SW480 (cell line): Measurements from ENCODE around the gene TNFAIP8L3.

Source experiments
- DNase-seq: peaks from one replicate; pipeline ENCODE4 v3.0.0-alpha.2; 2016; ENCODE audit warnings: low spot score

The TNFAIP8L3 gene

GRCh38 chr15:51060030-51060673 lies 34.6 kb downstream of the TNFAIP8L3 start:
- DNase-seq, result peak; percentile 1

DNA sequence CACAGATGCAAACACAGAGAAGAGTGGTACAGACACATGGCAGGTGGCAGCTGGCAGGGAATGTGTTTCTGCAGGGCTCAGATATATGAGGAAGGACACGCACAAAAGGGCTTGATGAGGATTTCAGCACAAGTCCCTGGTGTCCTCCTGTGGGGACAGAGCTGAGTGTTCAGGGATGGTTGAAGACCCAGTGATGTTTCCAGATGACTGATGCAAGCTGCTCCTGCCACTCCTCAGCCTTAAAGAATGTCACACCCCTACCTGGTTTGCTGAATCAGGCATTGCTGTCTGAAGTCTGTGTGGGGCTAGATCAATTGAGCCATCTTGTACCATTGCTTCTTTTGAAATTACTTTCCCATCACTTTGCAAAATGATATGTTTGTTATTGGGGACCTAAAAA lies 40.2 kb downstream of the TNFAIP8L3 start:
- no peak for DNase-seq

- no peak for DNase-seq
Measured at GRCh38 chr15:51053571-51053970, 41.1 kb downstream of the TNFAIP8L3 start.

DNA sequence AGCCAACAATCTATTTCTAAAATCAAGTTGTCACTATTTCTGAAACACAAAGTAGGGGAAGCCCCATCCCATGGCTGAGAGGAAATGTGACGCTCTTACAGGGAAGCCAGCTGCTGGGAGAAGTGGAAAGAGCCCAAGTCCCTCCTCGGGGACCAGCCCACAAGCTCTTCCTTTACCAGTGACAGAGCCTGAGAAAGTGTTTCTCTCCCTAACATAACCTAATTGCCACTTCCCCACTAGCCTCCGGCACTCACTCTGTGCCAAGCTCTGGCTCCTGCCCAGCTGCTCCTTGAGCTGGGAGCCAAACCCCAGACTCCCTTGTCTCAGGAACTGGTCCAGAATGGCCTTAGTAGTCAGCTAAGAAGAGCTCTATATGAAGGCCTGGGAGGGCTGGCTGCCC lies 42.9 kb downstream of the TNFAIP8L3 start:
- no peak for DNase-seq

- no peak for DNase-seq
Measured at GRCh38 chr15:51049081-51049480, 45.6 kb downstream of the TNFAIP8L3 start.

DNA sequence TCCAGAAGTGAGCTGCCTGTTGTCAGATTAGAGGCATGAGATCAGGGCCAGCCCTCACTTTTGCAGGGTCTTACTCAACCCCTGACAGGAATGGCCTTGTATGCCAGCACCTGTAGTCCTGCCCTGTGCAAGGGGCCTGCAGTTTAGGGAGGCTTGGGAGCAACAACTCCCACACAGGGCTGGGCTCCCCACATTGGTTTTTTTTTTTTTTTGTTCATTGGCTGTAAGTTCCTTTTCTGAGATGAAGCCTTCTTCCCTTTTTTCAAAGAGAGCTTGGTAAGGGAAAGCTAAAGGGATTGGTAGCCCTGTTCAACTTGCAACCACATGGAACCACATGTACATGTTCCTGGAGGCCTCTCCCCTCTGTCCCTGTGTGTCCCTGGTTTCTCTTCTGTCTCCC lies 46.4 kb downstream of the TNFAIP8L3 start:
- no peak for DNase-seq

DNA sequence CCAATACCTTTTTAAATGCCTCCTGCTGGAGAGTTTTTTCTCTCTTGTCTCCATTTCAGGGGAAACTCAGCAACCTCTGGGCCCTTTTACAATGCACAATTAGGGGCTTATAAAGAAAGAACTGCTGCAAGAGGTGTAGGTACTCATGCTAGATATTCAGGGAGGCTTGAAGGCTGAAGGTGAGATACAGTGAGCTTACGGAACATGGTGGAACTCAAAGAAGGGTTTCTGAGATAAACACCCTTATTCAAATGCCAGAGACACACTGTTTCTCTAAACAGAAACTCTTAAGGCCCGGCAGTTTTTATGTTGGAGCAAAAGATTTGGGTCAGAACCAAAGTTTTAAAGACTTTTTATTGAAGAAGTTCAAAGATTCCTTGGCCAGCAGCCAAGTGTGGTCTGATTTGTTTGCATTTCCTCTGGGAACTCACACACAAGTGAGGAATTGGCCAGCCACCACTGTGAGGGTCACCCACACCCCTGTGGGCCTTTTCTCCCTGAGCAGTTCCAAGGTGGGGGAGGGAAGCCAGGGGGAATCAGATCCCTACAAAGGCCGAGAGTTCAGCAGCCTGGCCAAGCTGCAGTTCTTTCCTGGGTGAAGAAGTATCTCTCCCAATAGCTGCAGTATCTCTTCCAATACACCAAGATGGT lies 47.8 kb downstream of the TNFAIP8L3 start:
- no peak for DNase-seq

DNA sequence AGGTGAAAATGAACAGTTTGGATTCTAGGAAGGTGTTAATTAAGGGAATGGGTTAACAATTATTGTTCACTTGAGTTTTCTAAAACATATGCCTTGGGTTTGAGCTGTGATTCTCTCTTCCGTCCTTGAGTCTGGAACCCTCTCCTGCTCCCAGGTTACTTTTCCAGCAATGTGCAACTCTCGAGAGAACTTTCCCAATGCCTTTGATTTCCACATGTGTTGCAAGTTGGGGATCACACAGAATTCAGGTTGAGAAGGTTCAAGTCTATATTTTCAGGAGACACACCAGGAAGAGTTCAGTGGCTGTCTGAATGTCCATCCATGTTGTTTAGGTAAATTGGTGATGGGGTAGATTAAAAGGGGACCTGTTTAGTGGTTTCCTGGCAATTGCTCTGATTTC lies 48.7 kb downstream of the TNFAIP8L3 start:
- no peak for DNase-seq

DNA sequence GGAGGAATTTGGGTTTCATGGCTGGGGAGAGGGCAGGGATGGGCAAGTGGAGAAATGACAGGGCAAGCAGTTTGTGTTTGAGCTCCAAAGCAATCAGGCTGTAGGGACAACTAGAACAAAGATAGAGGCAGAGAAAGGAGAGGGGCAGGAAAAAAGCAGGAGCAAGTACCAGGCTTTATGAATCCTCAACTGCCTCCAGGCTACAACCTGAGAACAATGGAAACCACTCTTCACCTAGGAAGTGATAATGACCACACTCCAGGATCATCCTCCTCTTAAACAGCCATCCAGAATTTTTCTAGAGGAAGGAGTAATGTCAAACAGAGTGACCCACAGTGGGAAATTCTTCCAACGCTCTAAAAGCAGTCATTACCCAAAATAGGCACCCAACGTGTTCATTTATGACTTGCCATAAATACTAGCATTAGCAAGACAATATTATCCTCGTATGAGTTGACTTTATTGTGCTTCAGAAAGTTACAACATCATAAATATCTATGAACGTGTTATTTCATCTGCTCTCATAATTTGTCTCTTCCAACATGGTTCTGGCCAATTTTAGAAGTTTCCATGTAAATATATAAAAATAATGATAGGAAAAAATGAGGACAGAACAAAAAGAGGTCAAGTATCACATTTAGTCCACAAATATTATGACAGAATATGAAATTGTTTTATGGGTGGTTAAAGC lies 50.5 kb downstream of the TNFAIP8L3 start:
- DNase-seq, result no peak

DNA sequence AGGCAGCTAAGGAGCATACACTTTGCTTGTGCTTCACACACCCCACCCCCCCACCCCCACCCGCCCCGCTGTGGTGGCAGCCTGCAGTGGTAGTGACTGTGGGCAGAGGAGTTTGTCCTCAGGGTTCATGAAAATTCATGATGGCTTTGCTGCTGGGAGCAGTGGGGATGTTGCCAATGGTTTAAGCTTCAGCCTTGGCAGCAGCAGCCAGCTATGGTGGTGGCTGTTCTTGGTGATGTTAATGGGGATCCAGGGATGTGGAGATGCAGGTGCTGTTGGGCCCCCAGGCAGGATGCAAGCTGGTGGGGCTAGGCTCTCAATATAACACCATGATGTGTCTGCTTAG lies 55.8 kb downstream of the TNFAIP8L3 start:
- DNase-seq, result no peak

GRCh38 chr15:51038162-51038973 lies 56.3 kb downstream of the TNFAIP8L3 start:
- no peak for DNase-seq

- DNase-seq, result peak; percentile 13
Measured at GRCh38 chr15:51037474-51037873, 57.2 kb downstream of the TNFAIP8L3 start.

- DNase-seq, result no peak
Measured at GRCh38 chr15:51030649-51031316, 63.9 kb downstream of the TNFAIP8L3 start.

GRCh38 chr15:51025454-51025846 lies 69.3 kb downstream of the TNFAIP8L3 start:
- DNase-seq, result no peak

GRCh38 chr15:51024735-51025453 lies 69.8 kb downstream of the TNFAIP8L3 start:
- DNase-seq, result no peak

DNA sequence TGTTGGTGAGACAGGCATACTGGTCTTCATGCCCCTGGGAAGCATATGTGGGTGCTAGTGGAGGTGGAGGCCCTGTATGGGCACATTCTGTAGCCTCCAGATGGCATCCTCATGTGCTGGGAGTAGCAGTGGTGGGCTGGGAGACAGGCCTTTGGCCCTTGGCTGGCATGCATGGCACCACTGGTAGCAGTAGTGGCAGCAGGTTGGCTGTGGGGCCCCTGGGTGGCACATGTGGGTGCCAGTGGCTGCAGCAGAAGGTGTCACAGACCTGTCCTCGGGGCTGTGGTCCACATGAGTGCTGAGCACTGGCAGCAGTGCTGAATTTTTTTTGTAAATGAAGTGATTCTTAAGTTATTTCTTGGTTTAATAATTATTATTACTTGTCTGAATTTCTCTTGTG lies 71.2 kb downstream of the TNFAIP8L3 start:
- DNase-seq, result no peak

DNA sequence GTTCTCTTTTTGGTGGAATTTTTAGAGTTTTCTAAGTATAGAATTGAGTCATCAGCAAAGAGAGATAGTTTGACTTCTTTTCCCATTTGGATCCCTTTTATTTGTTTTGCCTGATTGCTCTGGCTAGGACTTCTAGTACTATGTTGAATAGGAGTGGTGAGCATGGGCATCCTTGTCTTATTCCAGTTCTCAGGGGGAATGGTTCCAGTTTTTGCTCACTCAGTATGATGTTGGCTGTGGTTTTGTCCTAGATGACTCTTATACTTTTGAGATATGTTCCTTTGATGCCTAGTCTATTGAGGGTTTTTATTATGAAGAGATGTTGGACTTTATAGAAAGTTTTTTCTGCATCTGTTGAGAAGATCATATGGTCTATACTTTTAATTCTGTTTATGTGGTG lies 72.5 kb downstream of the TNFAIP8L3 start:
- no peak for DNase-seq

DNA sequence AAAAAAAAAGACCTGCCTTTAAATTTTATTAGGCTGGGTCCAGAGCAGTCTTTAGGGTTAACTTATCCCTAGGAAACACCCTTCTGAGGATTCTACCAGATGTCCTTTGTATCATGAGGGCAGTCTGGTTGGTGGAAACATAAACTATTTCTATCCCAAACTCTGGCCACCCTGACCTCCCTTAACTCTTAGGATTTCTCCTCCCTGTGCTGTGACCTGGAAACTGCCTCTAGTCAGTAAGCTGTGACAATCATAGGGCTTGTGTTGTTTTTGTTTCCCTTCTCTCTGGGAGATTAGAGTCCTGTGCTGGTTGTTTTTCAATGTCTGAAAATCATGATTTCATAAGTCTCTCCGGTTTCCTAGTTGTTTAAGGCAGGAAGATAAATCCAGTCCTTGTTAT lies 78.1 kb downstream of the TNFAIP8L3 start:
- no peak for DNase-seq

DNA sequence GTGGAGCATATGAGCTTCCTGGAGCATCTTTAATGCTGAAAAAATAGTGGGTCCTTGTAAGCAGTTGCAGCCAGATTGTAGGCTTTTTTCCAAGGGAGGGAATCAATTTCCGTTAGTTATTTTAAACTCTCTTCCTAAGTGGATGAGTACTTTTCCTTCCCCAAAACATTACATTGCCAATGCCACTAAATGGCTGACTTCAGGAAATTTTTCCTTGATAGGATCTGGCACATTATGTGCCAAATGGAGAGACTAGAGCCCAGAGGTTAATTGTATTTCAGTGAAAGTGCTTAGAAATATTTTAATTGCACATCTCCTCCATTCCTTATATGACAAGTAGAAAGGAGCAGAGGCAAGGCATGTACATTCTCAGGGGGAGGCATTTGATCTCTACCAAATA lies 83.5 kb downstream of the TNFAIP8L3 start:
- no peak for DNase-seq

DNA sequence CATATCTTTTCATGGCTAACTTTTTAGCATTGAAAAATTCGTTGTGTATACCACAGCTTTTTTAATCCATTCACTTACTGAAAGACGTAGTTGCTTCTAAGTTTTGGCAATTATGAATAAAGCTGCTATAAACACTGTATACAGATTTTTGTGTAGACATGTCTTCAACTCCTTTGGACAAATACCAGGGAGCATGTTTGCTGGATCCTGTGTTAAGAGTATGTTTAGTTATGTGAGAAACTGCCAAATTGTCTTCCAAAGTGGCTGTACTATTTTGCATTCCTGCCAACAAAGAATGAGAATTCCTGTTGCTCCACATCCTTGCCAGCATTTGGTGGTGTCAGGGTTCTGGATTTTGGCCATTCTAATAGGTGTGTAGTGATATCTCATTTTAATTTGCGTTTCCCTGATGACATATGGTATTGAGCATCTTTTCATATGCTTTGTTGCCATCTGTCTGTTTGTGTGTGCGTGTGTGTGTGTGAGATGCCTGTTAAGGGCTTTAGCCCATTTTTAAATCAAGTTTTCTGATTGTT lies 87.5 kb downstream of the TNFAIP8L3 start:
- no peak for DNase-seq
